SU-DHL-6 (cell line): ENCODE data around the gene ARHGAP10.
"Not testable (repeated sequence)": the region's sequence is repeated elsewhere in the genome, so short reads cannot be mapped to it uniquely, and the experiment has no call there.

Experiments
- H2AFZ ChIP-seq: fragments of 200-600 bp; sonication (generic); 2 replicates; pipeline ENCODE4 v1.6.1; 2014; ENCODE audit warnings: low read depth, mild to moderate bottlenecking, moderate library complexity, mixed read lengths, antibody characterized with exemption, low read length; ENCODE audit not compliant: severe bottlenecking
- H3F3A ChIP-seq: fragments of 200-600 bp; shearing (Covaris generic); 2 replicates; pipeline ENCODE4 v1.6.0; 2016; ENCODE audit warnings: antibody characterized with exemption, mild to moderate bottlenecking; ENCODE audit not compliant: insufficient read depth
- H3K27ac ChIP-seq: fragments of 200-600 bp; sonication (generic); 2 replicates; pipeline ENCODE4 v1.5.1; 2016; ENCODE audit warnings: low read depth, mild to moderate bottlenecking, low read length, moderate library complexity, mixed read lengths
- H3K27me3 ChIP-seq: fragments of 200-600 bp; sonication (generic), shearing (Covaris generic); 2 replicates; pipeline ENCODE4 v1.6.0; 2014; ENCODE audit warnings: mild to moderate bottlenecking, low read length
- H3K36me3 ChIP-seq: fragments of 200-600 bp; sonication (generic); 2 replicates; pipeline ENCODE4 v1.6.1; 2014; ENCODE audit warnings: mild to moderate bottlenecking, low read length, mixed read lengths
- H3K4me2 ChIP-seq: fragments of 300-600, 200-600 bp; shearing (Covaris generic), sonication (generic); 2 replicates; pipeline ENCODE4 v1.6.0; 2014; ENCODE audit warnings: low read length, low read depth, mild to moderate bottlenecking; ENCODE audit not compliant: poor library complexity, severe bottlenecking
- H3K4me3 ChIP-seq: fragments of 200-600 bp; sonication (generic); 2 replicates; pipeline ENCODE4 v1.5.1; 2014; ENCODE audit warnings: antibody characterized with exemption, low read length, mild to moderate bottlenecking, mixed read lengths; ENCODE audit not compliant: insufficient read depth, poor library complexity, severe bottlenecking
- H3K79me2 ChIP-seq: fragments of 200-600 bp; sonication (generic); 2 replicates; pipeline ENCODE4 v1.6.1; 2014; ENCODE audit warnings: mild to moderate bottlenecking, low read length, moderate library complexity; ENCODE audit not compliant: insufficient read depth
- H3K9ac ChIP-seq: fragments of 200-600 bp; sonication (generic); 2 replicates; pipeline ENCODE4 v1.7.0; 2014; ENCODE audit warnings: mild to moderate bottlenecking, low read length
- H3K9me2 ChIP-seq: fragments of 200-600 bp; sonication (generic); replicated peaks from 2 replicates; pipeline ENCODE4 v1.6.1; 2014; ENCODE audit warnings: low read length; ENCODE audit not compliant: insufficient read depth
- H3K9me3 ChIP-seq: fragments of 200-600 bp; sonication (generic); 2 replicates; pipeline ENCODE4 v1.6.1; 2014; ENCODE audit warnings: low read length, mixed read lengths; ENCODE audit not compliant: insufficient read depth
- H4K20me1 ChIP-seq: fragments of 200-600 bp; sonication (generic); 2 replicates; pipeline ENCODE4 v1.6.1; 2014; ENCODE audit warnings: low read depth, mild to moderate bottlenecking, antibody characterized with exemption, low read length, moderate library complexity, mixed read lengths
- EZH2phosphoT487 ChIP-seq: fragments of 200-600 bp; sonication (generic), shearing (Covaris generic); conservative IDR thresholded peaks from 2 replicates; pipeline ENCODE4 v1.6.1; 2018; ENCODE audit warnings: mild to moderate bottlenecking, antibody characterized with exemption, low read length, moderate library complexity, mixed read lengths
- TF ChIP-seq, protein P1 (sequence below): fragments of 200-600 bp; sonication (generic); IDR thresholded peaks from one replicate; pipeline ENCODE4 v1.5.1; 2017; ENCODE audit warnings: antibody characterized with exemption, mild to moderate bottlenecking, low read length, moderate library complexity; ENCODE audit not compliant: insufficient read depth, poor library complexity, severe bottlenecking

The ARHGAP10 gene

DNA sequence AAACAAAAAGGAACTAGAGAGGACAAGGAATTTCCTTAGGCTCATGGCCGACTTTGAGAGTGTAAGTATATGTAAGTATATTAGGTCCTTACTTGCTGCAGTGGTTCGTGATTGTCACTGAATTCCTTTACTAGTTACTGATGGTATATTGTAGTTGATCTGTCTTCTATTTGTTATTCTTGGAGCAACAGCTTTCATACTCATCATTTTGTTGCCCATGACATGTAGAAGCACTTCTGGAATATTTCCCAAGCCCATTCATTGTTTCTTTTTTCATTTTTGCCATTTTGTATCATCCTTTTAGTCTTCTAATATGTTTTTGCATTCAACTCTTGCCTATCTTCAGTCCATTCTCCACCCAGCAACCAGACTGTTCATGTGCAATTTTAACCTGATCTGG lies 170.0 kb downstream of the ARHGAP10 start:
- Histone ChIP-seq H4K20me1 (no peaks in the 10 kb centered on the region), H3K79me2 (no peaks in the 10 kb centered on the region), H2AFZ (no peak overlapping the region), H3K4me2 (no peak overlapping the region), H3K27ac (no peak overlapping the region), H3K9ac (no peak overlapping the region), H3K9me3 (no peaks in the 10 kb centered on the region), H3K36me3 (no peaks in the 10 kb centered on the region), H3K4me3 (no peak overlapping the region), H3K9me2 (no peaks in the 10 kb centered on the region), H3K27me3 (no peaks in the 10 kb centered on the region), H3F3A (no peaks in the 10 kb centered on the region)
- no peak for TF ChIP-seq EZH2phosphoT487
- TF ChIP-seq, protein P1, sequence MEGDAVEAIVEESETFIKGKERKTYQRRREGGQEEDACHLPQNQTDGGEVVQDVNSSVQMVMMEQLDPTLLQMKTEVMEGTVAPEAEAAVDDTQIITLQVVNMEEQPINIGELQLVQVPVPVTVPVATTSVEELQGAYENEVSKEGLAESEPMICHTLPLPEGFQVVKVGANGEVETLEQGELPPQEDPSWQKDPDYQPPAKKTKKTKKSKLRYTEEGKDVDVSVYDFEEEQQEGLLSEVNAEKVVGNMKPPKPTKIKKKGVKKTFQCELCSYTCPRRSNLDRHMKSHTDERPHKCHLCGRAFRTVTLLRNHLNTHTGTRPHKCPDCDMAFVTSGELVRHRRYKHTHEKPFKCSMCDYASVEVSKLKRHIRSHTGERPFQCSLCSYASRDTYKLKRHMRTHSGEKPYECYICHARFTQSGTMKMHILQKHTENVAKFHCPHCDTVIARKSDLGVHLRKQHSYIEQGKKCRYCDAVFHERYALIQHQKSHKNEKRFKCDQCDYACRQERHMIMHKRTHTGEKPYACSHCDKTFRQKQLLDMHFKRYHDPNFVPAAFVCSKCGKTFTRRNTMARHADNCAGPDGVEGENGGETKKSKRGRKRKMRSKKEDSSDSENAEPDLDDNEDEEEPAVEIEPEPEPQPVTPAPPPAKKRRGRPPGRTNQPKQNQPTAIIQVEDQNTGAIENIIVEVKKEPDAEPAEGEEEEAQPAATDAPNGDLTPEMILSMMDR, result no peak

DNA sequence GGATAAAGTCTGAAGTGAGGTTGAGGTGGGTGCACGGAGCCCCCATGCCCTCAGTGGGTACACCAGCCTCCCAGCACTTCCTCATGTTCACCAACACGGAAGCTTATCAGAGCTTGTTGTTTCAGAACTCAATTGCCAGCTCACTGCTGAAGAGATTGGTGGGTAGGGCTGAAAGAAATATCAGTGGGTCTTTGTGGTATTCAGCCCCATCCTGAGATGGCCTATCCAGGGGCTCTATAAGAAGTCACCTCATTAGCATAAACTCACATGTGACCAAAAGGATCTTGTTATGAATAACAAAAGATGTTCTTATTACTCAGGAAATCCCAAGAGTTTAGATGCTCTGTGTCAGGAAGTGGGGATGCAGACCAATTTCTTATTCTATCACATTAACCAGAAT lies 177.3 kb downstream of the ARHGAP10 start:
- no peaks in the 10 kb centered on the region for H3K27me3 ChIP-seq
- H3K9me2 ChIP-seq, result no peaks in the 10 kb centered on the region
- H3K9ac ChIP-seq, result no peak overlapping the region
- no peaks in the 10 kb centered on the region for H3K9me3 ChIP-seq
- no peaks in the 10 kb centered on the region for H3K36me3 ChIP-seq
- H4K20me1 ChIP-seq, result no peaks in the 10 kb centered on the region
- no peak overlapping the region for H2AFZ ChIP-seq
- TF ChIP-seq EZH2phosphoT487, result no peak
- TF ChIP-seq, protein P1, result no peak
- H3F3A ChIP-seq, result no peaks in the 10 kb centered on the region
- no peaks in the 10 kb centered on the region for H3K79me2 ChIP-seq
- H3K4me2 ChIP-seq, result no peak overlapping the region
- H3K4me3 ChIP-seq, result no peak overlapping the region
- no peak overlapping the region for H3K27ac ChIP-seq

DNA sequence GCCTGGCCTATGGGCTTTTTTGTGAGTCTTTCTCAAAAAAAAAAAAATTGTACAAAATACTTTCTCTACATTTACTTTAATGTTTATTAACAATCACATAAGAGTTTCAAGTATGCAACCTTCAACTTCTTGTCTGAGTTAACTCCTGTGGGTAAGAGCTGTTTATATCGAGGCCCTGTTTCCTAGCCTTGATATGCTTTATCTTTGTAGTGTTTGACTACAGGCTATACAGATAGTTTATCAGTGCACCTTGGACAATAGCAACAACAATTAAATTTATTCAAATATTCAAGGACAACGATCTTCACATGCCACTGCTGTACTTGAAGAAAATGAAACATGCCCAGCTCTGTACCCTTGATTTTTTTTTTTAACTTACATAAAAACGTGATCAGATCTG lies 178.4 kb downstream of the ARHGAP10 start:
- Histone ChIP-seq H3K27me3 (no peaks in the 10 kb centered on the region), H3K4me3 (no peak overlapping the region), H3K9me2 (no peaks in the 10 kb centered on the region), H4K20me1 (no peaks in the 10 kb centered on the region), H2AFZ (no peak overlapping the region), H3F3A (no peaks in the 10 kb centered on the region), H3K9me3 (no peaks in the 10 kb centered on the region), H3K4me2 (no peak overlapping the region), H3K79me2 (no peaks in the 10 kb centered on the region), H3K27ac (no peak overlapping the region), H3K36me3 (no peaks in the 10 kb centered on the region), H3K9ac (no peak overlapping the region)
- TF ChIP-seq EZH2phosphoT487, result no peak
- TF ChIP-seq, protein P1, result no peak

DNA sequence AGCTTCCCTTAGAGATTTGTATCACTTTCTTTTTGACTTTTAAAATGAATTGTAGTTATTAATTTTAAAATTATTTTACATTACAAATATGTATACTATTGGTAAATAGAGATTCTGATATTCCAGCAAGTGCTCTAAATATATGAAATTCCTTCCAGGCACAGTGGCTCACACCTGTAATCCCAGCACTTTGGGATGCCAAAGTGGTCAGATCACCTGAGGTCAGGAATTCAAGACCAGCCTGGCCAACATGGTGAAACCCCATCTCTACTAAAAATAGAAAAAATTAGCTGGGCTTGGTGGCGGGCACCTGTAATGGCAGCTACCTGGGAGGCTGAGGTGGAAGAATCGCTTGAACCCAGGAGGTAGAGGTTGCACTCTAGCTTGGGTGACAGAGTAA lies 180.2 kb downstream of the ARHGAP10 start:
- not testable (repeated sequence) for H3K27ac ChIP-seq, H3K27me3 ChIP-seq, H2AFZ ChIP-seq, H3F3A ChIP-seq, H4K20me1 ChIP-seq, H3K9ac ChIP-seq, H3K36me3 ChIP-seq, H3K9me3 ChIP-seq, H3K9me2 ChIP-seq, H3K4me2 ChIP-seq, H3K4me3 ChIP-seq, H3K79me2 ChIP-seq
